ENCODE measurements around the gene ST14.
"Not testable (repeated sequence)": the region's sequence is repeated elsewhere in the genome, so short reads cannot be mapped to it uniquely, and the experiment has no call there.

GRCh38 chr11:130233888-130234287 lies 74.3 kb downstream of the ST14 start:
- TF ChIP-seq EZH2 (IDR thresholded peaks at IDR 0.05; ENCODE audit: borderline replicate concordance, low read depth, low read length, poor library complexity, severe bottlenecking) = not testable (repeated sequence)
- TF ChIP-seq, protein P1, sequence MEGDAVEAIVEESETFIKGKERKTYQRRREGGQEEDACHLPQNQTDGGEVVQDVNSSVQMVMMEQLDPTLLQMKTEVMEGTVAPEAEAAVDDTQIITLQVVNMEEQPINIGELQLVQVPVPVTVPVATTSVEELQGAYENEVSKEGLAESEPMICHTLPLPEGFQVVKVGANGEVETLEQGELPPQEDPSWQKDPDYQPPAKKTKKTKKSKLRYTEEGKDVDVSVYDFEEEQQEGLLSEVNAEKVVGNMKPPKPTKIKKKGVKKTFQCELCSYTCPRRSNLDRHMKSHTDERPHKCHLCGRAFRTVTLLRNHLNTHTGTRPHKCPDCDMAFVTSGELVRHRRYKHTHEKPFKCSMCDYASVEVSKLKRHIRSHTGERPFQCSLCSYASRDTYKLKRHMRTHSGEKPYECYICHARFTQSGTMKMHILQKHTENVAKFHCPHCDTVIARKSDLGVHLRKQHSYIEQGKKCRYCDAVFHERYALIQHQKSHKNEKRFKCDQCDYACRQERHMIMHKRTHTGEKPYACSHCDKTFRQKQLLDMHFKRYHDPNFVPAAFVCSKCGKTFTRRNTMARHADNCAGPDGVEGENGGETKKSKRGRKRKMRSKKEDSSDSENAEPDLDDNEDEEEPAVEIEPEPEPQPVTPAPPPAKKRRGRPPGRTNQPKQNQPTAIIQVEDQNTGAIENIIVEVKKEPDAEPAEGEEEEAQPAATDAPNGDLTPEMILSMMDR (conservative IDR thresholded peaks at IDR 0.05; ENCODE audit: low read depth, low read length) = not testable (repeated sequence)
